ENCODE measurements around the gene ST6GALNAC3. TPM values are rescaled to one million over a fixed set of nuclear protein-coding genes. Genes with fewer than 3 reads are reported as not detected.

The ST6GALNAC3 gene
- total RNA-seq, 1 donor from 2014 or later = 62.3 TPM

DNA sequence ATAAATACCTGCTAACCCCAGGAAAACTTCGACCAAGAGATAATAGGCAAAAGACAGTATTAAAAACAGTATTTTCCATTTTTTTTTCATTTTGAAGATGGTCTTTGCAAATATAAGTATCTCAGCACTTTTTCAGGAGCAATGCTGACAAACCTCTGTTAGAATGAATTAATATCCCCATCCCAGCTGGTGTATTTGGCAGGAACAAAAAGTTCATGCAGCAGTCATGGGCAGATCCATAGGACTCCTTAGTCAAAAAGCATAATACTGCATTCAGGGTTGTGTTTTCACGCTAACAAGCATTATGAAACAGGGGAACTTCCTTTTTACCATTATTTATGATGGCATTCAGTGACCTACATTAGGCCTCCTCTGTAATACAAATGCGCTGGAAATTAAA is 344.0 kb downstream of the ST6GALNAC3 start:
- peaks cover 8% of the 10 kb centered on the region for H3K4me1 Mint-ChIP-seq
- TF ChIP-seq, protein P1, sequence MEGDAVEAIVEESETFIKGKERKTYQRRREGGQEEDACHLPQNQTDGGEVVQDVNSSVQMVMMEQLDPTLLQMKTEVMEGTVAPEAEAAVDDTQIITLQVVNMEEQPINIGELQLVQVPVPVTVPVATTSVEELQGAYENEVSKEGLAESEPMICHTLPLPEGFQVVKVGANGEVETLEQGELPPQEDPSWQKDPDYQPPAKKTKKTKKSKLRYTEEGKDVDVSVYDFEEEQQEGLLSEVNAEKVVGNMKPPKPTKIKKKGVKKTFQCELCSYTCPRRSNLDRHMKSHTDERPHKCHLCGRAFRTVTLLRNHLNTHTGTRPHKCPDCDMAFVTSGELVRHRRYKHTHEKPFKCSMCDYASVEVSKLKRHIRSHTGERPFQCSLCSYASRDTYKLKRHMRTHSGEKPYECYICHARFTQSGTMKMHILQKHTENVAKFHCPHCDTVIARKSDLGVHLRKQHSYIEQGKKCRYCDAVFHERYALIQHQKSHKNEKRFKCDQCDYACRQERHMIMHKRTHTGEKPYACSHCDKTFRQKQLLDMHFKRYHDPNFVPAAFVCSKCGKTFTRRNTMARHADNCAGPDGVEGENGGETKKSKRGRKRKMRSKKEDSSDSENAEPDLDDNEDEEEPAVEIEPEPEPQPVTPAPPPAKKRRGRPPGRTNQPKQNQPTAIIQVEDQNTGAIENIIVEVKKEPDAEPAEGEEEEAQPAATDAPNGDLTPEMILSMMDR (IDR thresholded peaks at IDR 0.05; ENCODE audit: unreplicated experiment) = no peak
- no peaks in the 10 kb centered on the region for H3K36me3 Mint-ChIP-seq
- H3K27me3 Mint-ChIP-seq (ENCODE audit: low read depth) = no peaks in the 10 kb centered on the region
- H3K27ac Mint-ChIP-seq = no peak overlapping the region
- no peak overlapping the region for H3K4me3 Mint-ChIP-seq
- no peak for DNase-seq (ENCODE audit: low spot score in 2 of 2, unreplicated experiment in 2 of 2)
- no peaks in the 10 kb centered on the region for H3K9me3 Mint-ChIP-seq

DNA sequence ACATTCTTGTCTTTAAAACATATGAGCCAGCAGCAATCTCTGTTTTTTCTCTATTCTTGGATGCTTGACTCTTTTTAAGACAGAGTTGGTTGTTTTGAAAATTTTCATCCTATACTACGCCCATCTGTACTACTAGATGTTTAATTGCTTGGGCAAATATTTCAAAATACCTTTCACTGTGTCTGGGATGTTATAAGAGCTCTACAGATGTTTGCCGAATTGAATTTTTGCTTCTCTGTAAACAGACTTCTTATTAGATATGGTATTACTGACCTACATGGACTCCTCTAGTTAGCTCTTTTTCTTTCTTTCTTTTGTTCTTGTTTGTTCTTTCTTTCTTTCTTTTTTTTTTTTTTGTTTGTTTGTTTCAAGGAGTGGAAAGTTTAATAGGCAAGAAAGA is 345.1 kb downstream of the ST6GALNAC3 start:
- TF ChIP-seq, protein P1 (IDR thresholded peaks at IDR 0.05; ENCODE audit: unreplicated experiment) = no peak
- no peak for DNase-seq (ENCODE audit: low spot score in 2 of 2, unreplicated experiment in 2 of 2)
- H3K9me3 Mint-ChIP-seq = no peaks in the 10 kb centered on the region
- H3K4me3 Mint-ChIP-seq = no peak overlapping the region
- no peaks in the 10 kb centered on the region for H3K36me3 Mint-ChIP-seq
- H3K27ac Mint-ChIP-seq = no peak overlapping the region
- H3K4me1 Mint-ChIP-seq = peaks cover 8% of the 10 kb centered on the region
- no peaks in the 10 kb centered on the region for H3K27me3 Mint-ChIP-seq (ENCODE audit: low read depth)

DNA sequence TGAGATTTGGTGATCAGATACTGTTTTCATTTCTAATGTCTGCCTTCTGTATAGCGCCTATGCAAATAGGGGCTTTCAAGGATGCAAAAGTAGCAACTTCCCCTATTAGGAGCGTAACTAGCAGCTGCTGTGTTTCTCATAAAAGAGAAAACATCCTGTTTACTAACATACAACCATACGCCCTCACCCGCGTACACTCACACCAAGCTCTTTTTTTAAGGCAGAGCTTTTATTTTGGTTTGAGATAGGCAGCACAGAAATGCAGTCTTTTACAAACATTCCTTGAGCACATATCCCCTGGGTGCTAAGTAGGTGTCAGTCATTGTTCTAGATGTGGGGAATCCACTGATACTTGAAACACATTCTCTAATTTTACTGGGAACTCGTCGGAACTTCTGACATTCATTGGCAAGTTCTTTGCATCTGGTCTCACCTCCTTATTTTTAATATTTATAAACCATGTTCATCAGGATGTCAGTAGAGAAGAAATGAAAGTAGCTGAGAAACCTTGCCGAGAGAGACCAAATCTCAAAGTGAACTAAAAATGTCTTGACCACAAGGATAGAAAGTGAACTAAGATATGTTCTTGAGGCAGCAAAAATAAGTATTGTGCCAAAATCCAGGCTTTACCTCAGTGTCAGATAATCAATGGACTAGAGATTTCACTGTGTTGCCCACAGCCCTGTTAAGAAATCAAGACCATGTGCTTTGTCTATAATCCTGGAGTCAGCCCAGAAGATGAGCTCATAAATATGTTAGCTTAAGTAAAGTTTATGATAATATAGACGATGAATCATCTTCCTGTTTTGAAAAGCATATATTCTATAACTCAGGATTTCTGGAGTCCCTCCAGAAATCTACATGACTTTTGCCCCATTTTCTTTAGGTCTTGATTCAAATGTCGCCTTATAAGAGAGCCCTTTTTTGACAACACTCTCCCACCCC is 350.9 kb downstream of the ST6GALNAC3 start:
- H3K4me3 Mint-ChIP-seq = no peak overlapping the region
- no peak for DNase-seq (ENCODE audit: low spot score in 2 of 2, unreplicated experiment in 2 of 2)
- H3K27me3 Mint-ChIP-seq (ENCODE audit: low read depth) = no peaks in the 10 kb centered on the region
- TF ChIP-seq, protein P1 (IDR thresholded peaks at IDR 0.05; ENCODE audit: unreplicated experiment) = no peak
- peaks cover 10% of the 10 kb centered on the region for H3K4me1 Mint-ChIP-seq
- H3K27ac Mint-ChIP-seq = no peak overlapping the region
- no peaks in the 10 kb centered on the region for H3K36me3 Mint-ChIP-seq
- no peaks in the 10 kb centered on the region for H3K9me3 Mint-ChIP-seq

DNA sequence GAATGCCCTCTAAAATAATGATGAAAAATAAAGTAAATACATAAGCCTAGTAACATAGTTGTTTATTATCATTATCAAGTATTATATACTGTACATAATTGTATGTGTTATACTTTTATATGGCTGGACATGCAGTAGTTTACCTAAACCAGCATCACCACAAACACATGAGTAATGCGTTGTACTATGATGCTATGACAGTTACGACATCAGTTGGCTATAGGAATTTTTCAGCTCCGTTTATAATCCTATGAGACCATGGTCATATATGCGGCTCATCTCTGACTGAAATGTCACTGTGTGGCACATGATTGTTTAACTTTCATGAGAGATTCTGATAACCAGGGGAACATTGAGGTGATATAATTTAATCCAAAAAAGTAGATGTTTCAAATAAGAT is 352.1 kb downstream of the ST6GALNAC3 start:
- Mint-ChIP-seq H3K9me3 (no peaks in the 10 kb centered on the region), H3K4me3 (no peak overlapping the region), H3K27ac (no peak overlapping the region), H3K27me3 (ENCODE audit: low read depth) (no peaks in the 10 kb centered on the region), H3K36me3 (no peaks in the 10 kb centered on the region), H3K4me1 (peaks cover 16% of the 10 kb centered on the region)
- TF ChIP-seq, protein P1 (IDR thresholded peaks at IDR 0.05; ENCODE audit: unreplicated experiment) = no peak
- no peak for DNase-seq (ENCODE audit: low spot score in 2 of 2, unreplicated experiment in 2 of 2)

DNA sequence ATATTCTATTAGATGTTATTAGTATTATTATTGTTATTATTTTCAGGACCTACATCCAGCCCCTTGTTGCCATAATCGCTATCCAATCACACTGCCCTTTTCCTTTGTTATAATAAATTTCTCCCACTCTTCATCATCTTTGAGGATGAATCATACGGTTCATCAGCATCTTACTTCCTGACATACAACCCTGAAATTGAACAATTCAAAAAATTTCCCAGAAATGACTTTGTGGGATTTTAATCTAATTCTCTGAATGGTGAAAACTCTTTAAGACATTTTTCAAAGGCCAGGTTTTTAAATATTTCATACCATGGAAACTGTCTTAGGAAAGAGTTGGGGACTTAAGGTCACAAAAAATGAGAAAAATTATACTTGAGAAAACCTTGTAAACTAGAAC is 353.5 kb downstream of the ST6GALNAC3 start:
- no peak overlapping the region for H3K4me3 Mint-ChIP-seq
- H3K4me1 Mint-ChIP-seq = peaks cover 22% of the 10 kb centered on the region
- no peaks in the 10 kb centered on the region for H3K36me3 Mint-ChIP-seq
- no peaks in the 10 kb centered on the region for H3K27me3 Mint-ChIP-seq (ENCODE audit: low read depth)
- no peaks in the 10 kb centered on the region for H3K9me3 Mint-ChIP-seq
- no peak for DNase-seq (ENCODE audit: low spot score in 2 of 2, unreplicated experiment in 2 of 2)
- TF ChIP-seq, protein P1 (IDR thresholded peaks at IDR 0.05; ENCODE audit: unreplicated experiment) = no peak
- no peak overlapping the region for H3K27ac Mint-ChIP-seq

Measured in mesothelial cell of epicardium (in vitro differentiated cells).